Activated CD4-positive, alpha-beta T cell treated with anti-CD3 and anti-CD28 coated beads for 4 hours (primary cell): ENCODE results near the gene IFI27L1.

Experiments
- DNase-seq, 2 donors: peaks; one replicate each; pipeline ENCODE4 v3.0.0-alpha.2; 2020

The IFI27L1 gene

DNA sequence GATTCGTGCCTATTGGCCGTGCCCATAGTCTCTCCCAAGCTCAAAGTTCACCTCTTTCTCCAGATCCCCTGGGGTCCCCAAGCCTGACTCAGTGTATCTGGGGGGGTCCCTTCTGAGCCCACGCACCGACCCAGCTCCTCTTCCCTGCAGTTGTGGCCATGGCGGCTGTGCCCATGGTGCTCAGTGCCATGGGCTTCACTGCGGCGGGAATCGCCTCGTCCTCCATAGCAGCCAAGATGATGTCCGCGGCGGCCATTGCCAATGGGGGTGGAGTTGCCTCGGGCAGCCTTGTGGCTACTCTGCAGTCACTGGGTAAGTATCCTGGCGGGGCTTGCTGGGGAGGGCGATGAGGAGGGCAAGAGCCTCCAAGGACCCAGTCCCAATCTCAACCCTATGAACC is 34.5 kb downstream of the IFI27L1 start:
- DNase-seq: no peak

- no peak for DNase-seq
These were observed 35.6 kb downstream of the IFI27L1 start for GRCh38 chr14:94116701-94117100.

- DNase-seq: no peak
These were observed 36.7 kb downstream of the IFI27L1 start for GRCh38 chr14:94117856-94118255.

- DNase-seq: no peak
These were observed 38.0 kb downstream of the IFI27L1 start for GRCh38 chr14:94119071-94119470.

DNA sequence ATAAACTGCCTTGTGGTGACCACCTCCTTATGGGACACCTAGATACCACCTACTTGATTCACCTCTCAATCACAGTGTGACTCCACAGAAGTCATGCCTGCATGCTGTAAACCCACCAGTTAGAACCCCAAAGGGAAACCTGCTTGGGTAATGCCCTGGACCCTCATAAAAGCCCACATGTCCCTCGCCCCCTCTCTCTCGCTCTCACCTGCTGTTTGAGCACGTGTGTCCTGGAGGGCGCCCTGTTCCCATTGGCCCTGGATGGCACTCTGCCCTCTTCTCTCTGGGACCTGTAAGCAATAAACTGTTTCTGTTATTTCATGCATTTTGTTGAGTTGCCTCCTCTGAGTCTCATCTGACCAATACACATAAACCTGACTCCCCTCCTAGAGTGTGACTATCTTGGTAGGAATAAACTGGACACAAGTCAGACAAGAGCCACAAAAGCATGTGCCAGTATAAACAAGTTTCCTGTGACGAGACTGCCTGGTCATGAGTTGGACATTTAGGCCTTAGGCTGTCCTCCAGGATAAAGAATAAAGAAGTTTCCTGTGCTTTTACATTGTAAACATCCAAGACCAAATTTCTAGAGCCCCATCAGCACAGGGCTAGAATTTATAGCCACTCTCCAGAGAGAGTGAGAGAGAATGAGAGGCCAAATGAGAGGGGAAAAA is 39.7 kb downstream of the IFI27L1 start:
- no peak for DNase-seq

DNA sequence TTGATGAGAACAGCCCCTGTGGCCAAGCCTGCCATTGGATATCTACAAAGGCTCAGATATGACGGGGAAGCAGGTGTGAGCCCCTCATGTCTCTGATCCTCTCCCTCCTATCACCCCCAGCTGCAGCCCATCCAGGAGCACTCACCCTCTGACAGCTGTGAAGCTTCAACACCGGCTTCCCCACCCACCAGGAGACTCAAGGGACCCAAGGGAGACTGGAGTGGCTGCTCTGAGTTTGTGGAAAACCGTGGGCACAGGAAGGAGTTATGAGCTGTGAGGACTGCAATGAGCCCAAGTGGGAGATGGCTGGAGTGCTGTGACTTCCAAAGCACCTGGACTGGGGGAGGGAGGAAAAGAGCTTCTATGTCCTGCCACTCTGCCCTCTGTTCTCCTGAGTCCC is 40.4 kb downstream of the IFI27L1 start:
- DNase-seq: no peak

DNA sequence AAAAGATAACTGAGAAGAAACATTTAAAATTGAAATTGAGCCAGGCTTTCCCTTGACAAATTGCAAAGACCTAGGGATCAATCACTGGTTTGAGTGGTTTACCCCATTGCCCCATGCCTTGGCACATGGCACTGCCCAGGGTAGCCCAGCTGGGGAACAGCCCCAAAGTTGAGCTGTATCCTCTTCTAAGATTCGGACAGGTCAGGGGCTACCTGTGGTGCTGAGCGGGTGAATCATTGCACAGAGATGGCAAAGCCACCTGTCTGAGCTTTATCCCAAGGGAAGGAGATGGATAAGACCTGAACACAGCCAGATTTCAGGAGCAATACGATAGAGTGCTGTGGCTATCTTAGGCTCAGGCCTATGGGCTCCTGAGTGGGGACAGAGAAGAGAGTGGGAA is 41.3 kb downstream of the IFI27L1 start:
- DNase-seq: no peak

DNA sequence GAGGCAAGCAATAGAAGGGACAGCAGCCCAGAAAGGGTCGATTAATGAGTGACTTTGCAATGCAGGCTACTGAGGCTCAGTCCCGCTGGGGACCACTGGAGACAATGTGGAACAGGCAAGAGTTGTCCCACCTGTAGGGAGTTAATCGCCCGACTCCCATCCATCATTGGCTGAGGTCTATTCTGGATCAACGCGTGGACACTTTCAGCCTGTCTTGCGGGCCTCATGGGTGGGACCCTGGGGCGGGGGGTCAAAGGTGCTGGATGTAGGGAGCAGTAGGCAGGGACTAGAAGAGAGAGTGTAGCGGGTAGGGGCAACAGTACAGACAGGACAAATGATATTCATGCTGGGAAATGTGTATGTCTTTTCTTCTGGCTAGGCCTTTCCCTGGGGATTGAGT is 42.2 kb downstream of the IFI27L1 start:
- DNase-seq: no peak

GRCh38 chr14:94123868-94124267 is 42.8 kb downstream of the IFI27L1 start:
- no peak for DNase-seq

DNA sequence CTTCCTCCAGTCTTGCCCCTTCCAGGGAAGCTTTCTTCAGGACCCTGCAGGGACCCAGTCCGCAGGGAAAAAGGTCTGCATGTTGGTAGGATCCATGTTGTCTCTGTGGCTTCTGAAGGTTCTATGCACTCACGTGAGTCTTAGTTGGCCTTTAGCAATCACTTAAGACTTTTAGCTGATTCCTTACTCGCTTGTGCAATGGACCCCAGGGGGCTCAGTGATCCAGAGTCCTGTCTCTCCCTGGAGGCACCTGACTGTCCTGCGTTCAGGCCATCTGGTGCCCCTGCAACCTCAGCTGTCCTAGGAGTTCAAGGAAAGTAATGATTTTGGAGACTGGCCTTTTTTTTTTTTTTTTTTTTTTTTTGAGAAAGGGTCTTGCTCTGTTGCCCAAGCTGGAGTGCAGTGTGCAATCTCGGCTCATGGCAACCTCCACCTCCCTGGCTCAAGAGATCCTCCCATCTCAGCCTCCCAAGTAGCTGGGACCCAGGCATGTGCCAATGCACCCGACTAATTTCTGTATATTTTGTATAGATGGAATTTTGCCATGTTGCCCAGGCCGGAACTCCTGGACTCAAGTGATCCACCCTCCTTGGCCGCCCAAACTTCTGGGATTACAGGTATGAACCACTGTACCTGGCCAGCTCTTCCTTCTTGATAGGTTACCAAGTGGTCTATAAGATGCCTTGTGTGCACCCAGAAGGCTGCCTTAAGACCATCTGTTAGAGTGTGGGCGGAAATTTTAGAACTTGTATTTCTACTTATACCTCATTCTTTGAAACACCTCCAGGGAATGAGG is 43.7 kb downstream of the IFI27L1 start:
- no peak for DNase-seq

DNA sequence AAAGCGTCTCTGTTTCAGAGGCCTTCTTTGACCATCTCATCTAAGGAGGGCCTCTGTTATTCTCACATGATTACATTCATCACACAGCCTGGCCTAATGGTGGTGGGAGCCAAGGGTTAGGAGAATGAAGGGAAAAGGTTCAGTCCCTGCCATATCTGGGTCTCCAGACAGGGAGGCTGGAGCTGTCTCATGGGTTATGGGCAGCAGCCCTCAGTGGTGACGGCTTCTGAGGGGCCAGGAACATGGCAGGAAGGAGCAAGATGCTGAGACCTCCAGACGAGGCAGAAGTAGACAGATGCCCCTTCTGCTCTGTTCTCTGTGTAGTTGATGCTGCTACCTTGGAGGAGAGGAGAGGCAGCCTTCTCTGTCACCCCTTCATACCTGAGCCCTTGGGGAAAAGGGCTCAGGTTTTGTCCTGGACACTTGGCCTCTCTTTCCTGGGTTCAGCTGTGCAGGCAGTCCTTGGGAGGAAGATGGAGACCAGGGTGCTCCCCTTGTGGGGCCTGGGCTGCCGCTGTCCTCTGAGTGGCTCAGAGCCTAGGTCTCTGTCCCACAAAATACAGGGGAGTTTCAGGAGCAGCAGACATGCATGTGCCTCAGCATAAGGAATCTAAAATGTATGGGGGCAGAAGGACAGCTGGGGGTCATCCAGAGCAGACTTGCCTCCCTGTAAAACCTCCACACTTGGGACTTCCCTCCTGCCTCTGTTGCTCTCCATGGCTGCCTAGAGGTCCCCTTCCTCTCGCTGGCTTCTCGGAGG is 44.7 kb downstream of the IFI27L1 start:
- DNase-seq: no peak

- DNase-seq: no peak
These were observed 45.2 kb downstream of the IFI27L1 start for GRCh38 chr14:94126419-94126677.

GRCh38 chr14:94126800-94127199 is 45.7 kb downstream of the IFI27L1 start:
- no peak for DNase-seq

- no peak for DNase-seq
These were observed 46.2 kb downstream of the IFI27L1 start for GRCh38 chr14:94127330-94127729.

DNA sequence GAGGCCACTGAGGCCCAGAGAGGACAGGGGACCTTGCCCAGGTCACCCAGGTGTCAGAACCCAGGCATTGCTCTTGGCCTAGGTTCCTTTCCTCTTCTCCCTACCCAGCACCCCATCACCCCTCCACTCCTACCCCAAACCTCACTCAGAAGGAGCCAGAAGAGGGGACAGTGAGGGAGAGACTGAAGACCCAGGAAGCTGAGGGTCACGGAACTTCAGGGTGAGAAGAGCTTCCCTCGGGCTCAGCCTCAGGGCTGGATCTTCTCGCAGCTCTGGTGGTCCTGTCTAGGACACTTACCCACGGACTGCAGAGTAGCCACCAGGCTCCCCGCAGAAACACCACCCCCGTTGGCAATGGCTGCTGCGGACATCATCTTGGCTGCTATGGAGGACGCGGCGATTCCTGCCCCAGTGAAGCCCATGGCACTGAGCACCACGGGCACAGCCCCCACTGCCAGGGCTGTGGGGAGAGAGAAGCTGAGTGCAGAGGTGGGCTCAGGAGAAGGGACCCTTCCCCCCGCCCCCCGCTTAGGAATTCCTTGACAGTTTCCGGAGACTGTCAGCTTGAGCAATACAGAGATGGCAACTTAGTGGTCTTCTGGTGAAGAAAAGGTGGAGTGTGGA is 47.2 kb downstream of the IFI27L1 start:
- no peak for DNase-seq

DNA sequence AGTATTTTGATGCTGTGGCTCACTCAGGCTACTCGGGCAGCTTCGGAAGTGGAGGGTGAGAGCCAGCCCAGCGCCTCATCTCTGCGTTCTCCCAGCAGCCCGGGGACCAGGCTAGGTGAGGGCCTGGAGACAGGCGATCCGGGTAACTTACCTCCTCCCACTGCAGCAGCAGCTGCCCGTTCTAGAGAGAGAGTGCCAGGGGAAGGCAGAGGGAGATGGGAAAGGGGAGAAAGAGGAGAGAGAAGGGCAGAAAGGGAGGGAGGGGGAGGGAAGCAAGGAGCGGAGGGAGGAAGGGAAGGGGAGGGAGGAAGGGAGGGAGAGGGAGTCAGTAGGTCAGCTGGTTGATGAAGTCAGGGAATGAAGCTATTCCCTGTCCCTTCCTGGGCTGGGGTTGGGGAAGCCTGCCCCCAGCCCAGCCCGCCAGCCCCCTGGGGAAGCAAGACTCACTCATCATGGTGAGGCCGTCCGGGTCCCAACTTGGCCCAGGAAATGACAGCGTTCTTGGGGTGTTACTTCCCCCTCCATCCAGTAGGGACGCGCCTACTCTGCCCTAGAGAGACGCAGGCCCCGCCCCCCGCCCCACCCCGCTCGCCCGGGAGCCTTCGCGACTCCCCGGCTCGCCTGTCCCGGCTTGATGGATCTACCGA is 48.1 kb downstream of the IFI27L1 start, which contains the start of gene IFI27L2:
Gene IFI27L2, minus strand, starts transcription at position 494 of the 647 bp plus-strand sequence. Its CDS starts 40 bp downstream, at position 454.
- peak; percentile 52 to 56 for DNase-seq

DNA sequence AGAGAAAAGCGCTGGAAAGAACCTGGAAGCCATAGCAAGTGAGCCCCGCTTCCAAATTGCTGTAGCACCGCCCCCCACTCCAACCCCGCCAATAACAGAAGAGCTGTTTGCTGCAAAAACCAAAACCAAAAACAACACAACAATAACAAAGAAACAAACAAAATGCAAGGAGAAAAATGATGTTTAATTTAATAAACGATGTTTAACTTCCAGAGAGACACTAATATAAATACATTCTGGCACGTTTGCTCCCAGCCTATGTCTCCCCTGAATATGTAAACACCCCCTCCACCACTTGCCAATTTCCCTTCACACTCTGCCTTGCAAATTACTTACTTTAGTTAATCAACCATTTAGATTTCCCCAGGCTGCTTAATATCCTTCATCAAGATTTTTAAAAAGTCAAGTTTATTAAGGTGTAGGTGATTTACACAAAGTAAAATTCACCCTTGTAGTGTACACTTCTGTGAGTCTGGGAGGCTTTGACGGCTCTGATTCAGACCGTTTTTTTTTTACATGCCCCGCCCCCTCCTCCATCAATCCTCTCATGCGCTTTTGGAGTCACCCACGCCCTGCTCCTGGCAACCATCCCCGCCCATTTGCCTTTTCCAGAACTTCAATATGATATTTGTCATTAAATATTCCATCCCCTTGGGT is 48.8 kb downstream of the IFI27L1 start:
- DNase-seq: peak; percentile 14 to 20

DNA sequence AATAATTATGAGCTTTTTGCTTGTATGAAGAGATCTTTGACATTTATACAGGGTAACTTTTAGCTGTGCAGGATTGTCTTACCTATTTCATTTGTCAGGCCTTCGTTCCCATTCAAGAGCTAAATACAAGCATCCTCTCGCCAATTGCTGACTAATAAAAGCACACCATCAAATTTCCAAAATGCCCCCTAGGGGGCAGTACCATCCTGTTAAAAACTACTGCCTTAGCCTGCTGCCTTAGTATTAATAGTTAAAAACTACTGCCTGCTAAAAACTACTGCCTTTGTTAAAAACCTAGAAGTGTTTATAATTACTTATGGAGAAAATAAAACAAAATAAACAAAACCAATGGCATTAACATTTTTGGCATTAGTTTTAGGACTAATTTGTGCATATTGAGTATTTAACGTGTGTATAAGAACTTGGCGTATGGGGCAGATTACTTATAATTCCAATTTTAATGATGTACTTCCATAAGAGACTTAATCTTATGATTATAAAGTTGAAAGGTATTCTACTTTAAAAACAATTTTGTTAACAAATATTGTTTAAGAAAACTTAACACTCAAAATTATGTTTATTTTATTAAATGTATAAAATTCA is 51.3 kb downstream of the IFI27L1 start:
- peak; percentile 52 to 71 for DNase-seq

DNA sequence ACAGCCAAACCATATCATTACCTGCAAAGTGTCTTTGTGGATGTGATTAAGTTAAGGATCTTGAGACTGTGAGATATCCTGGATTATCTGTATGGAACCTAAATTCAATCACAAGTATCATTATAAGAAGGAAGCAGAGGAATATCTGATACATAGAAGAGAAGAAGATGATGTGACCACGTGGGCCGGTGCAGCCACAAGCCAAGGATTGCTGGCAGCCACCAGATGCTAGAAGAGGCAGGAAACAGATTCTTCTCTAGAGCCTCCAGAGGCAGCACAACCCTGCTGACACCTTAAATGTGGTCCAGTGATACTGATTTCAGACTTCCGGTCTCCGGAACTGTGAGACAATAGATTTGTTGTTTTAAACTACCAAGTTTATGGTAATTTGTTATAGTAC is 54.4 kb downstream of the IFI27L1 start:
- DNase-seq: no peak

- peak; percentile 72 to 88 for DNase-seq
These were observed 55.6 kb downstream of the IFI27L1 start for GRCh38 chr14:94136575-94137331.

DNA sequence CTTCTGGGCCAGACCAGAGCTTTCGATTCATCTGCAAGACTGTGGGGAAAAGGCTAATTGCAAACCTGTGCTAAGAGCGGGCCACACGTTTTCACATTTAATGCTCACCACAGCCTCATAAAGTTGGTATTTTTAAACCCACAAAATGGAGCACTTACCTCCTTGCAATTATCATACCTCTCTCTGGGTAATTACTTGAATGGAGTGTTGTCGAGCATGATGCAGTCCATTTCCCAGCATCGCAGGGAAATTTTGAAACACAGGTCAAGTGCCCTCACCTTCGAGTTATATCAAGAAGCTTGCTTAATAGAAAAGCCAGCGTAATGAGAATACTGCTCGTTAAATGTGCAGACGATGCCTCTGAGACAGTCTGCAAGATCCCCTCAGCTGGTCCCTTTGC is 57.1 kb downstream of the IFI27L1 start:
- no peak for DNase-seq
